NK-92 (cell line): ENCODE results near the gene ATP11A.

Experiments
- DNase-seq: peaks from one replicate; lab custom pipeline; 2025; ENCODE audit not compliant: unreplicated experiment; lab: John Stamatoyannopoulos, UW

The ATP11A gene

DNA sequence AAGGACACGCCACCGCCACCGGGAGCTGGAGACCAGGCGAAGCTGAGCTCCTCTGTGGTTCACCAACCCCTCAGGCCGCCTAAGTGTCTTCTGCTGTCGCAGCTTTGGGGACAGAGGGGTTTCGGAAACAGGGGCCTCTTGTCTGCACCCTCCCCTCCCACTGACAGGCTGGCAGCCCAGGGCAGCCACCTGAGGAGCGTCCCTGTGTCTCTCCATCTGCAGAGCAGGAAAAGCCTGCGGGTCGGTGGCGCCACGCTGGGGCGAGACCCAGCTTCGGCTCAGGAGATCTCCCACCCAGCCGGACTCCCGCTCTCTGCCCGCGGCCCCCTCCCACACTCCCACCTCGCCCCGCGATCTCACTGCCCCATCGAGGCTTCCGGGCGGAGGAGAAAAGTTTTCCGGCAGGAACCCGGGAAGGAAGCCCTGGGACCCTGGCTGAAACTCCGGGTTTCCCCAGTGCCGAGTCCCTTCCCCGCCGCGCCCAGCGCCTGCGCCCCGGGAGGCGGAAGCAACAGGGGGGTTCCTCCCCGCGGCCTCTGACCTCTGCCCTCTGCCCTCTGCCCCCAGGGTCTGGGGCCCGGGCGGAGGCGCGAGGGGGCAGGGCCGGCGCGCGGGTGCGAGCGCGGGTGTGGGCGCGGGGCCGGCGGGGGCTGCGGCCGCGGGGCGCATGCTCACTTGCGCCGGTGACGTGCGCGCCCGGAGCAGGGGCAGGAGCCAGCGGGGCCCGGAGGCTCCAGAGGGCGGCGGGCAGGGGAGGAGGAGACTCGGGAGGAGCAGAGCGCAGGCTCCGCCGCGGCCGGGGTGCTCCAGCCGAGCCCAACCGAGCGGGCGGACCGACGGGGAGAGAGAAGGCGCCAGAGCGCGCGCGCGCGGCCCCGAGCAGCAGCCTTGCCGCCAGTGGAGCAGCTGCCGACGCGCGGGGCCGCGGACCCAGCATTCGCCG lies at the start of gene ATP11A:
ATP11A (plus strand) TSS at position 736 of the 943 bp plus-strand sequence. CDS start 379 bp downstream, outside the sequence.
- no peak for DNase-seq

- DNase-seq: no peak
These were observed 48.3 kb upstream of the ATP11A start for GRCh38 chr13:112641456-112642089.

DNA sequence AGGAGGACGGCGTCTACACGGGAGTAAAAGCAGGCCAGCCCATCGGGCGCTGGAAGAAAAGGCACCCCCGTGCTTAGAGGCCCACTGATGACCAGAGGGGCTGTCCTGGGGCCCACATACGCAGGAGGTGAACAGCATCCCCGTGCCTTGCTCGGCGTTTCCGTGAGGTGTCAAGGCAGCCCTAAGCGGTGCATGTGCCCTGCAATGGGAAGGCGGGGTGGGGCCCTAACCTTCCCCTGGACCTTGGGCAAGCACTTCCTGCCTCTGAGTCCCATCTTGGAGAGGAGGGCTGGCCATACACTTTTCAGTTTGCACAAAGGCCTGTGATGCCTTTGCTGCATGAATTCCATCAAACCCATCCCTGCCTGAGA lies 47.8 kb upstream of the ATP11A start:
- DNase-seq: no peak

GRCh38 chr13:112643759-112644459 lies 45.9 kb upstream of the ATP11A start:
- no peak for DNase-seq

GRCh38 chr13:112645327-112645914 lies 44.4 kb upstream of the ATP11A start:
- DNase-seq: no peak

DNA sequence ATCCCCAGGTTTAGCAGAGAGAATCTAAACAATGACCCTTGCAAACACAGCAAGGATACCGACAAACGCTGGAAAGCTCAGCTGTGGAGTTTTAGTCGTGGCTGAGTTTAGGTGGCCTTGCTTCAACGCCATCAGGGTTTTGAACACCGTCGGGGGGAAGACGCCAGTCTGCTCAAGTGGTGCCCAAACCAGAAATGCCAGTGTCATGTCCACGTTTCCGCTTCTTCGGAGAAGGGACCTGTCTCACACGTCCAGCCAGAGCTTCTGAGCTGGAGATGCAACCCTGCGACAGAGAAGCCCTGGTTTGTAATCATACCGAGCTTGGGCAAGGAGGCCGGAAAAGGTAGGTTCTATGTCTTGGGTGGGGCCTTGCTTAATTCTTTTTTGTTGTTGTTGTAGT lies 42.6 kb upstream of the ATP11A start:
- no peak for DNase-seq

DNA sequence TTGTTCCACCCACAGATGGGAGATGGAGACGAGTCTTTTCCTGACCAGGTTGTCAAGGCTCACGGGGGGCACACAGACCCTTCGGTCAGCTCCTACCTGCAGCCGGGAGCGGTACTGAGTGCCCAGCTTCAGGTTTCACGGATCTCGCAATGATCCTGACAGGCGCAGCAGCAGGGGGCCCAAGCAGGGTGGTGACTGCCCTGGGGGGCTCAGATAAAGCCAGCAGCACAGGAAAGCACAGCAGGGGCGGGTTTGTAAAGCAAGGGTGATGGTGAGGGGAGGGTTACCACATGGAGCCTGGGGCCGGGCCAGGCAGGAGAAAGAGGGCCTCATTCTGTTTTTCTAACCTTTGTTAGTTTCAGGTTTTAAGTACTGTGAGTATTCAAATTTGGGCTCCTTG lies 41.7 kb upstream of the ATP11A start:
- DNase-seq: no peak

DNA sequence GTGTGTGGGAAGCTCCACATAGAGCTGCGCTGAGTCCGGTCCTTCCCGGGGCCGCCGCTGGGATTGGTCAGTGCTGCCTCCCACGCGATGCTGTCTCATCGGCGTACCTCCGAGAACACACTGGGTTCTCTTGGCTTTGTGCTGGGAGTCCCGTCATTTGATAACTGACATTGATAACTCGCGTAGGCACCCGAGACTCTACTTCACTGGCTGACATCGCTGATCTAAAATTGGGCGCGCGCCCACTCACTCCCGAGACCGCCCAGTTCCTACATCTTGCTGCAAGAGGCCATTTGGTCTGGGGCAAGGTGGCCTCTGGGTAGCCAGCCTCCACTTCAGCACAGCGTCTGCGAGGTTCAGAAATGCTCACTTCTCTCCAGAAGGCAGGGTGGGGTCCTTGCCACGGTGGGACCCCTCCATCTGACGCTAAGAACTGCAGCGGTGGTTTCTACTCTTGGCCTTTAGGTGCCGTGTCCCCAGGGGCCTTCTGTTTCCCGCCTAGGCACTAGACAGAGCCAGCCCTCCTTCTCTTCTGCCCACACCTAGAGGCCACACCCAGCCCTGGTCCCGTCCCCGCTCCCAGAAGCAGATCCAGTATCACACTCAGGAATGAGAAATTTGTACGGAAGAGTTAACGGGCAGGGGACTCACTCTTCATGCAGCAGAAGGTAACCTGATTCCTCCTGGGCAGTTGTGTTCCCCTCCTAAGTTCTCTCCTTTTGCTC lies 40.7 kb upstream of the ATP11A start:
- DNase-seq: no peak

GRCh38 chr13:112651311-112651710 lies 38.5 kb upstream of the ATP11A start:
- DNase-seq: no peak

DNA sequence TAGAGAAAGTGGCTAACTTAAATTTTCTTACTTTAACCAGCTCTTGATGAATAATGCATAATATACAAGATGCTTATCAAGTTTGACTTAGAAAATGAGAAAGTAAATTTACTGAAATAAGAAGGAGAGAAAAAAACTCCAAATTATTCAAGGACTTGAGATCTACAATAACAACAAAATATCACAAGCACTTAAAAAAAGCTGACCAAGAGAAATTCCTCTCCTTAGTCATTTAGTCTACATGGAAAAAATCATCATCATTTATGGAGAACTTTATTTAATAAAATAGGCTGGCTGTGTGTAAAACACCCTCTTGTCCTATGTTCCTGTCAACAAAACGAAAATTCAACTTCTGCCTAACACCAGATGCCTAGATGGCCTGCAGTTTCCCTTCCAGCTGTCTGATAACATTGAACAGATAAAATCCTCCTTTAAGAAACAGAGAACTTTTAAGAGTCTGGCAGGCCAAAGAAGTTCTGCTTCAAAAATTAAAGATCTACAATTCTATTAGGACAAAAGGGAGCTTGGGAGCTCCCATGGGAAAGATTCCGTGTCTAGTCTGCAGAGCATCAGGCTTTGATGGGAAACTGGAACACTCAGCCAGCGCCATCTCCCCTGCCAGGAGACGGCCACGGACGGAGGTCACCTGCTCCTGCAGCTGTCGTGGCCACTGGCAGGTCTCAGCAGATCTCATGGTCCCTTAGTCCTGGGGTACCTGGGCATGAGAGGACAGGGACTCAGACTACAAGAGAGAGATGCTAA lies 37.9 kb upstream of the ATP11A start:
- no peak for DNase-seq

- no peak for DNase-seq
These were observed 37.2 kb upstream of the ATP11A start for GRCh38 chr13:112652512-112653070.

DNA sequence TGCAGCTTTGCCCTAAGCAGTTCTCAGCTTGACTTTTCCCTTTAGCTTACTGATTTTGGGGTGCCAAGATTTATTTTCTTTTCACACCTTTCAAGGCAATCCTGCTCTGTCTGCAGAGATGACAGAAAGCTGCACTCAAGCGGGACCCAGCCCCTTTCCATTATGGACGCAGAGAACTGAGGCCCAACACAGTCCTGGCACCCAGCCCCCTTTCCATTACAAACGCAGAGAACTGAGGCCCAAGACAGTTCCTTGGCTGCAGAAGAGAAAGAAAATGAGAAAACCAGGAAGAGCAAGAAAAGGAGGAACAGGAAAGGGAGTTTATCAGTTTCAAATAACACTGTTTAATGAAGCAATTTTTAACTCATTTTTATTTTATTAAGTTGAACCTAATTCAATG lies 36.8 kb upstream of the ATP11A start:
- DNase-seq: no peak

GRCh38 chr13:112655913-112656312 lies 33.9 kb upstream of the ATP11A start:
- no peak for DNase-seq

- no peak for DNase-seq
These were observed 31.9 kb upstream of the ATP11A start for GRCh38 chr13:112657850-112658445.

- DNase-seq: no peak
These were observed 31.0 kb upstream of the ATP11A start for GRCh38 chr13:112658808-112659207.

- no peak for DNase-seq
These were observed 28.5 kb upstream of the ATP11A start for GRCh38 chr13:112661291-112661690.

DNA sequence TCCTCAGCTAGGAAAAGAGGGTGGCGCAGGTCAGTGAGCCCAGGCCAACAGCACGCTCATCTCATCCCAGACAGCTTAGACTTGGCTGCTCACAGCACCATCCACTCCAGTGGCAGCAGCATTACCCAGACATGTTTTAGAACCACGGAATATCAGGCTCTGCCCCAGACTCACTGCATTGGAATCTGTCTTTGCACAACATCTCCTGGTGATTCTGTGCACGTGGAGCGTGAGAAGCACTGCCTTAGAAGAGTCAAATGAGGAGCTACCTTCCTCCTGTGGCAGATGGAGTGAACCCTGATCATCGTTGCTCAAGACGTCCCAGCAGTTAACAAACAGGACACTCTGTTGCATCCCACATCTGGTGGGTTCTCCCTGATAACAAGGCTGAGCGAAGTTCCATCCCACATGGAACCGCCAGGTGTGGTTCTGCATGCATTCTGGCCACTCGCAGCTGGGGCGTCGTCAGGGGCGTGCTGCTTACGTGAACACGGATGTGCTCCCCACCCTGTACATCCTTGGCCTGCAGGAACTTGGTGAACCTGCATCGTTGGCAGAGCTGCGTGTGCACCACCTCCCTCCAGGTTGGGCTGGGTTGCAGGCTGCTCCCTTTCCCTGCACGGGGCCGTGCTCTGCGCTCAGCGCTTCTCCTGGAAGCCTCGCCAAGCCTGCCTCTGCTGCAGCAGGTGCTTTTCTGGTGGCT lies 25.2 kb upstream of the ATP11A start:
- no peak for DNase-seq

GRCh38 chr13:112668924-112669323 lies 20.9 kb upstream of the ATP11A start:
- no peak for DNase-seq
